Measurements from ENCODE around the gene BEX3. TPM values are rescaled to one million over a fixed set of nuclear protein-coding genes. Genes with fewer than 3 reads are reported as not detected.
"Not testable (repeated sequence)": the region's sequence is repeated elsewhere in the genome, so short reads cannot be mapped to it uniquely, and the experiment has no call there.

The BEX3 gene
- total RNA-seq, 3 donors from 2014 or later, result 21.5 to 74.1 (median 35.6) TPM

DNA sequence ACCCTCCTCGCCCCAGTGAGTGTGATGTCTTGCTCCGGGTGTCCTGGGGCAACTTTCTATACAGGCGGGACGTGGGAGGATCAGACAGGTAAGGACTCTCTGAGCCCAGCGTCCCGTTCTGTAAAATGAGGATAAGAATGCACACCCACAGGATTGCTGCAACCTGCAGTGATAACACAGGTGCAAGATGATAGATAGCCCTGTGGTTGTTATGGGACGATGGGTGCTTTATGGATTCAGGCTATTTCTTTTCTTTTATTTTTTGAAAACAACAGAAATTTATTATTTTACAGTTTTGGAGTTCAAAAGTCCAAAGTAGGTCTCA, 28.6 kb downstream of the BEX3 start:
- peak; percentile 41 for ATAC-seq
- Histone ChIP-seq H3K4me3 (no peak overlapping the region), H3K9me3 (no peaks in the 10 kb centered on the region), H3K36me3 (ENCODE audit: low read depth) (no peaks in the 10 kb centered on the region), H3K4me1 (ENCODE audit: low read depth) (no peaks in the 10 kb centered on the region)
- no peak for TF ChIP-seq CTCF (IDR thresholded peaks at IDR 0.05)
- peak in 1 of 3 donors; percentile 3 for DNase-seq
- intact Hi-C loops (cut with DNase I, micrococcal nuclease), result no loop called here

DNA sequence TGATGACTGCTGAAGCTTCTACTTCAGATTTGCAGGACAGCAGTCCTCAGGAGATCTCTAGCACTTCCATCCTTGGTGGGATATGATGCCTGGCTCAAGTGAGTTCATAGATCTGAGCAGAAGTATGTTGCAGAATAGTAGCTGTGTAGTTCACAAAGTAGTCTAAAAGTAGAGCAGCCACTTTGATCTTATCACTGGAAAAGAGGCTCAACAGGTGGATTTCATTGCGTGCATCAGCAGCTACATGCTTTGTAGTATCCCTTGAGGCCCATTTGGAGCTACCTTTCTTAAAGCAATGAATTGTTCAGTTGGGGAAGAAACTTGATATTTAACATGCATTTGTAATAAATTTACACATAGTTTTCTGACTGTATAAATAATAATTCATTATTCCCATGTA, 29.9 kb downstream of the BEX3 start:
- intact Hi-C loops (cut with DNase I, micrococcal nuclease), result no loop called here
- no peak for TF ChIP-seq CTCF (IDR thresholded peaks at IDR 0.05)
- ATAC-seq, result no peak

GRCh38 chrX:103407776-103408175, 31.4 kb downstream of the BEX3 start:
- no peak for TF ChIP-seq CTCF (IDR thresholded peaks at IDR 0.05)
- no peak overlapping the region for H3K4me3 ChIP-seq
- H3K36me3 ChIP-seq (ENCODE audit: low read depth), result no peaks in the 10 kb centered on the region
- no peaks in the 10 kb centered on the region for H3K4me1 ChIP-seq (ENCODE audit: low read depth)
- intact Hi-C loops (cut with DNase I, micrococcal nuclease), result no loop called here
- no peaks in the 10 kb centered on the region for H3K9me3 ChIP-seq
- ATAC-seq, result no peak
- no peak for DNase-seq

More for the DNA sequence above, 29.9 kb downstream of the BEX3 start:
- Histone ChIP-seq H3K36me3 (ENCODE audit: low read depth) (no peaks in the 10 kb centered on the region), H3K4me1 (ENCODE audit: low read depth) (no peaks in the 10 kb centered on the region), H3K4me3 (no peak overlapping the region), H3K9me3 (no peaks in the 10 kb centered on the region)
- DNase-seq, result no peak

- H3K9me3 ChIP-seq; H3K4me1 ChIP-seq (ENCODE audit: low read depth); DNase-seq; H3K4me3 ChIP-seq; intact Hi-C loops (cut with DNase I, micrococcal nuclease); ATAC-seq; H3K36me3 ChIP-seq (ENCODE audit: low read depth): not testable (repeated sequence)
Observed at GRCh38 chrX:103411721-103412120, 35.4 kb downstream of the BEX3 start.

DNA sequence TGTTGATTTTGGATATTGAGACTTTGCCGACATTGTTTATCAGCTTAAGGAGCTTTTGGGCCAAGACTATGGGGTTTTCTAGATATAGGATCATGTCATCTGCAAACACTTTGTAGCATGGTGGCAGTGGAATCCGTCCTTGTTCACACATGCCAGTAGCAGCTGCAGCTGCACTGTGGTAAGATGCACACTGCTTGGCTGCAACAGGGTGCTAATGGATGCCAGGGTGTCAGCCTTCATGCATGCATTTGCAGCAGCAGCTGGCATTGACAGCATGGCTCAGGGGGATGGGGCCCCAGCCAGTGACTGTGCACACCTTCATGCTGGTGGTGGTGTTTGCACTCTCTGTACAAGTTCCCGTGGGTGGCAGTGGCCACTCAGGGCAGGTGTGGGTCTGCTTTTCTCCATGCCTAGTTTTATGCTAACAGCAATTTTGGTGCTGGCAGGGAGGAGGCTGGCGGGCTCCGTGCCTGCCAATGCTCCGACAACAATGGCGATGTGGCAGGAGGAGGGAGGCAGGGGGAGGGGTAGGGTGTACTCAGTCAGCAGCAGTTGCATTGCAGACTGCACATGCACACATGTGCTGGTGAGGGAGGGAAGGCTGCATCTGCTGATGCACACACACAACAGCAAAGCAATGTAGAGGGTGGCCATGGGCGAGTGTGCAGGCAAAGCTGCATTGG, 37.5 kb downstream of the BEX3 start:
- no peaks in the 10 kb centered on the region for H3K36me3 ChIP-seq (ENCODE audit: low read depth)
- no peak for TF ChIP-seq CTCF (IDR thresholded peaks at IDR 0.05)
- ATAC-seq (no peak), DNase-seq (no peak)
- H3K9me3 ChIP-seq, result no peaks in the 10 kb centered on the region
- no peaks in the 10 kb centered on the region for H3K4me1 ChIP-seq (ENCODE audit: low read depth)
- intact Hi-C loops (cut with DNase I, micrococcal nuclease), result no loop called here
- H3K4me3 ChIP-seq, result no peak overlapping the region

GRCh38 chrX:103414561-103414960, 38.2 kb downstream of the BEX3 start:
- no peak for TF ChIP-seq CTCF (IDR thresholded peaks at IDR 0.05)
- no peak overlapping the region for H3K4me3 ChIP-seq
- no peaks in the 10 kb centered on the region for H3K9me3 ChIP-seq
- intact Hi-C loops (cut with DNase I, micrococcal nuclease), result no loop called here
- no peak for DNase-seq
- ATAC-seq, result no peak
- H3K36me3 ChIP-seq (ENCODE audit: low read depth), result no peaks in the 10 kb centered on the region
- no peaks in the 10 kb centered on the region for H3K4me1 ChIP-seq (ENCODE audit: low read depth)
